Tibial nerve (tissue), 4 donors: ENCODE data around the gene CDH13.

Experiments used
- EP300 ChIP-seq, 2 donors: sonication (generic); formaldehyde crosslinking; IDR thresholded peaks; one replicate each; pipeline ENCODE4 v1.6.1; 2017; ENCODE audit warnings: antibody characterized with exemption in 2 of 2, mild to moderate bottlenecking in 1 of 2
- TF ChIP-seq, protein P1 (sequence below), 5 experiments: fragments of 200-600 bp in 3 of 5; fragments of 450-650 bp in 2 of 5; sonication (generic) in 3 of 5; IDR thresholded peaks; one replicate each; pipeline ENCODE4 v1.5.1; 2016 to 2019; ENCODE audit warnings: antibody characterized with exemption in 5 of 5, mild to moderate bottlenecking in 3 of 5, moderate library complexity in 2 of 5

DNA sequence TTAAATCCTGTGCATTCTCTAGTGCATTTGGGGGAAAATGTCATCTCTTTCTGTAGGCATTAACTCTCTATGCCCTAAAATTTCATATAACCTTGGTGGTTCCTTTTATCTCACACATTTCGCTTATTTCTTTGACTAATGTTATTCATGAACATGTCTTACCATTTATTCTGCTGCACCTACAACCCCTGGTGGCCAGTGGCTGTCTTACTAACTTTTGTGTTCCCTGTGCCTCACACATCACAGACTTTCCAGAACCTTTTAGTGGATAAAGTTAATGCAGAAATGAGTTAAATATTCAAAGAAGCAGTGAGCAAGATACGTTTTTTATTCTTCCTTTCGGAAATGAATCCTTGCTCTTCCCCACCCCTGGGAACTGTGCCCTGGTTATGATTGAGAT is 111.9 kb downstream of the CDH13 start:
- no peak for TF ChIP-seq EP300 (IDR thresholded peaks at IDR 0.05)
- TF ChIP-seq, protein P1, sequence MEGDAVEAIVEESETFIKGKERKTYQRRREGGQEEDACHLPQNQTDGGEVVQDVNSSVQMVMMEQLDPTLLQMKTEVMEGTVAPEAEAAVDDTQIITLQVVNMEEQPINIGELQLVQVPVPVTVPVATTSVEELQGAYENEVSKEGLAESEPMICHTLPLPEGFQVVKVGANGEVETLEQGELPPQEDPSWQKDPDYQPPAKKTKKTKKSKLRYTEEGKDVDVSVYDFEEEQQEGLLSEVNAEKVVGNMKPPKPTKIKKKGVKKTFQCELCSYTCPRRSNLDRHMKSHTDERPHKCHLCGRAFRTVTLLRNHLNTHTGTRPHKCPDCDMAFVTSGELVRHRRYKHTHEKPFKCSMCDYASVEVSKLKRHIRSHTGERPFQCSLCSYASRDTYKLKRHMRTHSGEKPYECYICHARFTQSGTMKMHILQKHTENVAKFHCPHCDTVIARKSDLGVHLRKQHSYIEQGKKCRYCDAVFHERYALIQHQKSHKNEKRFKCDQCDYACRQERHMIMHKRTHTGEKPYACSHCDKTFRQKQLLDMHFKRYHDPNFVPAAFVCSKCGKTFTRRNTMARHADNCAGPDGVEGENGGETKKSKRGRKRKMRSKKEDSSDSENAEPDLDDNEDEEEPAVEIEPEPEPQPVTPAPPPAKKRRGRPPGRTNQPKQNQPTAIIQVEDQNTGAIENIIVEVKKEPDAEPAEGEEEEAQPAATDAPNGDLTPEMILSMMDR (IDR thresholded peaks at IDR 0.05), result no peak
